Nephron progenitor cell (in vitro differentiated cells): ENCODE data around the gene CADPS2.

Experiments
- DNase-seq: peaks from one replicate; pipeline ENCODE4 v3.0.0; 2021
- H3K27ac Mint-ChIP-seq: 2 replicates; pipeline ENCODE4 v1.8.0; 2021; ENCODE audit warnings: mild to moderate bottlenecking, moderate library complexity, mixed read lengths
- H3K27me3 Mint-ChIP-seq: 2 replicates; pipeline ENCODE4 v1.8.0; 2021; ENCODE audit warnings: mild to moderate bottlenecking, low read depth, mixed read lengths; ENCODE audit not compliant: poor library complexity
- H3K36me3 Mint-ChIP-seq: 2 replicates; pipeline ENCODE4 v1.8.0; 2021; ENCODE audit warnings: low read depth, mixed read lengths
- H3K4me1 Mint-ChIP-seq: 2 replicates; pipeline ENCODE4 v1.8.0; 2021; ENCODE audit warnings: mixed read lengths
- H3K4me3 Mint-ChIP-seq: 2 replicates; pipeline ENCODE4 v1.8.0; 2021; ENCODE audit warnings: mild to moderate bottlenecking, moderate library complexity, mixed read lengths
- H3K9me3 Mint-ChIP-seq: 2 replicates; pipeline ENCODE4 v1.8.0; 2021; ENCODE audit warnings: mild to moderate bottlenecking, moderate library complexity, mixed read lengths
- CTCF ChIP-seq: fragments of 200-600 bp; sonication (generic); IDR thresholded peaks from 2 replicates; pipeline ENCODE4 v1.5.0; 2021; ENCODE audit warnings: antibody characterized with exemption

The CADPS2 gene

DNA sequence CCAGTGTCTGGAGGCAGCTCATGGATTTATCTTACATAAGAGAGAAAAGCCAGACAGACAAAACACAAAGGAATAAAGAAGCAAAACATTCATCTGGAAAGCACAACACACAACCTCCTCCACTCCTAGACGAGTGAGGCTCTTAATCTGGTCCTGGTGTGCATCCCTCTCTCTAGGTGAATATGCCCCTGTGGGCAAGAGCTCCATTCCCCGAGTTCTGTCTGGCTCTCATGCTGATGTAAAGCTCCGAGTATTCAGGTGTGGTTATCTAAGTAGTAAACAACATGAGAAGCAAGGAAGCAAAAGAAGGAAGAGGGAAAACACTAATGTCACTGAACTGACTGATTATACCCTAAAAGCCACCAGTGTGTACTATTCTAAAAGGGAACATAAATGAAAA is 533.8 kb downstream of the CADPS2 start:
- Mint-ChIP-seq H3K36me3 (no peaks in the 10 kb centered on the region), H3K4me1 (no peaks in the 10 kb centered on the region), H3K4me3 (no peak overlapping the region), H3K27ac (no peak overlapping the region), H3K9me3 (no peaks in the 10 kb centered on the region), H3K27me3 (peaks cover 7% of the 10 kb centered on the region)
- no peak for TF ChIP-seq CTCF
- DNase-seq: no peak

GRCh38 chr7:122350701-122351100 is 535.6 kb downstream of the CADPS2 start:
- no peak for DNase-seq
- TF ChIP-seq CTCF: no peak
- Mint-ChIP-seq H3K9me3 (no peaks in the 10 kb centered on the region), H3K36me3 (no peaks in the 10 kb centered on the region), H3K27ac (no peak overlapping the region), H3K27me3 (peaks cover 7% of the 10 kb centered on the region), H3K4me1 (no peaks in the 10 kb centered on the region), H3K4me3 (no peak overlapping the region)

DNA sequence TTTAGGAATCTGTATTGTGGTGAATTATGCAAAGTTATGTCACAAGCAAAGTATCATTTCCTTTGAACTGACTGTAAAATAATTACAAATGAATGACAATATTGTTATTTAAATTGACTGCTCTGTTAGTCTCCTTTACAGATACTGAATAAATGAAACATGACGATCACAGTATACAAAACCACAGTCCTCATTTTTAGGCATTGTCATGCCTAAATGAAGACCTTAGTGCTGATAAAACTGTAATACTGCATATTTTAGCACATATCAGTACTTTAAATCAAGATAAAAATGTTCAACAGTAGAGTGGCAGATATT is 542.0 kb downstream of the CADPS2 start:
- no peak for TF ChIP-seq CTCF
- H3K27ac Mint-ChIP-seq: no peak overlapping the region
- no peaks in the 10 kb centered on the region for H3K4me1 Mint-ChIP-seq
- no peaks in the 10 kb centered on the region for H3K36me3 Mint-ChIP-seq
- H3K27me3 Mint-ChIP-seq: peaks cover 19% of the 10 kb centered on the region
- H3K9me3 Mint-ChIP-seq: no peaks in the 10 kb centered on the region
- no peak for DNase-seq
- H3K4me3 Mint-ChIP-seq: no peak overlapping the region

DNA sequence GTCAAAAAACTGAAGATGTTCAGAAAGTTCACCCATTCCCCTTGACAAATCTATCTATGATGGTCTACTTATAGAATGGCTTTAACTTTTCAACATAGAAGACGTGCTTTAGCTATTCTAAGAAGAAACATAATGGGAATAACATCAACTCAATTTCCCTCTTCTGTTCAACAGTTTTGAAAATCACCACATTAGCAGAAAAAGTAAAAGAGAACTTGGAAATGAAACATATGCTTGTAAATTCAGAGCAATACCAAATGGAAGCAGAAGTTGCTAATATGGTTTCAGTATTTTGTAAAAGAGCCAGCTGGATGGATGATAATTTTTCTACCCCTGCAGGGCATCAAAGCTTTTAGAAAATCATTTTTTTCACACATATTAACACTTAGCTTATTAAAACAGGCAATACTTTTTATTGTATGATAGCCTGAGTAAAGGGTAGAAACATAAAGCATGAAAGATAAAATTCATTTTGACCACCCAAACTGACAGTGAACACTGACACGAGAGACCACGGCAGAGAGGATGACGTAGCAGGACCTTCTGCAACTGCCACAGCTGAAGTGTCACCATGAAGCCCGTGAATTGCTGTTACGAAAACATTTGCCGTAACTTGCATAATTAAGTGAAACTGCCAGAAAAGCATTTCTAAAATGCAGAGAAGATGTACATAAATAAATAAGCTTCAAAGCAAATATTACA is 542.5 kb downstream of the CADPS2 start:
- Mint-ChIP-seq H3K9me3 (no peaks in the 10 kb centered on the region), H3K27me3 (peaks cover 19% of the 10 kb centered on the region), H3K4me1 (no peaks in the 10 kb centered on the region), H3K4me3 (no peak overlapping the region), H3K27ac (no peak overlapping the region), H3K36me3 (no peaks in the 10 kb centered on the region)
- TF ChIP-seq CTCF: no peak
- DNase-seq: no peak

- TF ChIP-seq CTCF: no peak
- H3K9me3 Mint-ChIP-seq: no peaks in the 10 kb centered on the region
- no peak for DNase-seq
- peaks cover 10% of the 10 kb centered on the region for H3K4me1 Mint-ChIP-seq
- H3K4me3 Mint-ChIP-seq: no peak overlapping the region
- H3K36me3 Mint-ChIP-seq: no peaks in the 10 kb centered on the region
- no peak overlapping the region for H3K27ac Mint-ChIP-seq
- peaks cover 15% of the 10 kb centered on the region for H3K27me3 Mint-ChIP-seq
Observed at GRCh38 chr7:122340427-122340826, 545.8 kb downstream of the CADPS2 start.

- Mint-ChIP-seq H3K36me3 (no peaks in the 10 kb centered on the region), H3K4me1 (peaks cover 10% of the 10 kb centered on the region), H3K9me3 (no peaks in the 10 kb centered on the region), H3K27ac (no peak overlapping the region), H3K27me3 (peaks cover 15% of the 10 kb centered on the region), H3K4me3 (no peak overlapping the region)
- DNase-seq: no peak
- TF ChIP-seq CTCF: no peak
Observed at GRCh38 chr7:122339145-122339904, 546.9 kb downstream of the CADPS2 start.
